GM19238 (cell line): ENCODE results near the gene IL17D.

Source experiments
- DNase-seq: peaks from one replicate; pipeline ENCODE4 v3.0.0; 2011; ENCODE audit warnings: low spot score; ENCODE audit not compliant: insufficient read length

Gene IL17D

GRCh38 chr13:20689291-20689690 is 14.2 kb upstream of the IL17D start:
- no peak for DNase-seq

GRCh38 chr13:20691616-20692015 is 11.9 kb upstream of the IL17D start:
- no peak for DNase-seq

- DNase-seq, result no peak
Measured at GRCh38 chr13:20696073-20696472, 7.4 kb upstream of the IL17D start.

GRCh38 chr13:20699715-20700114 is 3.8 kb upstream of the IL17D start:
- DNase-seq, result no peak

GRCh38 chr13:20700288-20700687 is 3.2 kb upstream of the IL17D start:
- no peak for DNase-seq

- no peak for DNase-seq
Measured at GRCh38 chr13:20701461-20701860, 2.0 kb upstream of the IL17D start.

- no peak for DNase-seq
Measured at GRCh38 chr13:20702530-20702914, 977 bp upstream of the IL17D start.

- peak; percentile 95 for DNase-seq
Measured at GRCh38 chr13:20703780-20704458, 420 bp downstream of the IL17D start.

- no peak for DNase-seq
Measured at GRCh38 chr13:20704459-20705069, 1.1 kb downstream of the IL17D start.

GRCh38 chr13:20706661-20707060 is 3.2 kb downstream of the IL17D start:
- no peak for DNase-seq

GRCh38 chr13:20708216-20708615 is 4.7 kb downstream of the IL17D start:
- DNase-seq, result no peak

- no peak for DNase-seq
Measured at GRCh38 chr13:20709369-20709768, 5.9 kb downstream of the IL17D start.

- DNase-seq, result no peak
Measured at GRCh38 chr13:20709782-20710181, 6.3 kb downstream of the IL17D start.

- DNase-seq, result no peak
Measured at GRCh38 chr13:20711301-20712044, 8.0 kb downstream of the IL17D start.

- DNase-seq, result no peak
Measured at GRCh38 chr13:20713014-20713376, 9.5 kb downstream of the IL17D start.

GRCh38 chr13:20713751-20714150 is 10.3 kb downstream of the IL17D start:
- no peak for DNase-seq

- no peak for DNase-seq
Measured at GRCh38 chr13:20714161-20714560, 10.7 kb downstream of the IL17D start.

GRCh38 chr13:20714563-20715329 is 11.2 kb downstream of the IL17D start:
- no peak for DNase-seq

GRCh38 chr13:20715330-20715712 is 11.8 kb downstream of the IL17D start:
- DNase-seq, result no peak

- DNase-seq, result no peak
Measured at GRCh38 chr13:20716951-20717350, 13.5 kb downstream of the IL17D start.

- DNase-seq, result no peak
Measured at GRCh38 chr13:20717581-20718542, 14.4 kb downstream of the IL17D start.
